ENCODE data around the gene LIMS2. TPM values are rescaled to one million over a fixed set of nuclear protein-coding genes. Genes with fewer than 3 reads are reported as not detected.

LIMS2 gene
- total RNA-seq, 4 donors from 2014 or later, result 9.7 to 97.3 (median 22.4) TPM

GRCh38 chr2:127673291-127674069, 1.9 kb downstream of the LIMS2 start:
- DNase-seq (ENCODE audit: low spot score) (no peak), ATAC-seq (ENCODE audit: low FRiP score) (no peak)
- TF ChIP-seq, protein P1, sequence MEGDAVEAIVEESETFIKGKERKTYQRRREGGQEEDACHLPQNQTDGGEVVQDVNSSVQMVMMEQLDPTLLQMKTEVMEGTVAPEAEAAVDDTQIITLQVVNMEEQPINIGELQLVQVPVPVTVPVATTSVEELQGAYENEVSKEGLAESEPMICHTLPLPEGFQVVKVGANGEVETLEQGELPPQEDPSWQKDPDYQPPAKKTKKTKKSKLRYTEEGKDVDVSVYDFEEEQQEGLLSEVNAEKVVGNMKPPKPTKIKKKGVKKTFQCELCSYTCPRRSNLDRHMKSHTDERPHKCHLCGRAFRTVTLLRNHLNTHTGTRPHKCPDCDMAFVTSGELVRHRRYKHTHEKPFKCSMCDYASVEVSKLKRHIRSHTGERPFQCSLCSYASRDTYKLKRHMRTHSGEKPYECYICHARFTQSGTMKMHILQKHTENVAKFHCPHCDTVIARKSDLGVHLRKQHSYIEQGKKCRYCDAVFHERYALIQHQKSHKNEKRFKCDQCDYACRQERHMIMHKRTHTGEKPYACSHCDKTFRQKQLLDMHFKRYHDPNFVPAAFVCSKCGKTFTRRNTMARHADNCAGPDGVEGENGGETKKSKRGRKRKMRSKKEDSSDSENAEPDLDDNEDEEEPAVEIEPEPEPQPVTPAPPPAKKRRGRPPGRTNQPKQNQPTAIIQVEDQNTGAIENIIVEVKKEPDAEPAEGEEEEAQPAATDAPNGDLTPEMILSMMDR (IDR thresholded peaks at IDR 0.05), result no peak

- TF ChIP-seq, protein P1 (IDR thresholded peaks at IDR 0.05), result no peak
- ATAC-seq (ENCODE audit: low FRiP score), result no peak
- no peak for DNase-seq (ENCODE audit: low spot score)
Observed at GRCh38 chr2:127672341-127673224, 2.7 kb downstream of the LIMS2 start.

- no peak for ATAC-seq (ENCODE audit: low FRiP score)
- TF ChIP-seq, protein P1 (IDR thresholded peaks at IDR 0.05), result no peak
- DNase-seq (ENCODE audit: low spot score), result no peak
Observed at GRCh38 chr2:127671557-127672302, 3.6 kb downstream of the LIMS2 start.

- TF ChIP-seq, protein P1 (IDR thresholded peaks at IDR 0.05), result no peak
Observed at GRCh38 chr2:127670957-127671290, 4.4 kb downstream of the LIMS2 start.

DNA sequence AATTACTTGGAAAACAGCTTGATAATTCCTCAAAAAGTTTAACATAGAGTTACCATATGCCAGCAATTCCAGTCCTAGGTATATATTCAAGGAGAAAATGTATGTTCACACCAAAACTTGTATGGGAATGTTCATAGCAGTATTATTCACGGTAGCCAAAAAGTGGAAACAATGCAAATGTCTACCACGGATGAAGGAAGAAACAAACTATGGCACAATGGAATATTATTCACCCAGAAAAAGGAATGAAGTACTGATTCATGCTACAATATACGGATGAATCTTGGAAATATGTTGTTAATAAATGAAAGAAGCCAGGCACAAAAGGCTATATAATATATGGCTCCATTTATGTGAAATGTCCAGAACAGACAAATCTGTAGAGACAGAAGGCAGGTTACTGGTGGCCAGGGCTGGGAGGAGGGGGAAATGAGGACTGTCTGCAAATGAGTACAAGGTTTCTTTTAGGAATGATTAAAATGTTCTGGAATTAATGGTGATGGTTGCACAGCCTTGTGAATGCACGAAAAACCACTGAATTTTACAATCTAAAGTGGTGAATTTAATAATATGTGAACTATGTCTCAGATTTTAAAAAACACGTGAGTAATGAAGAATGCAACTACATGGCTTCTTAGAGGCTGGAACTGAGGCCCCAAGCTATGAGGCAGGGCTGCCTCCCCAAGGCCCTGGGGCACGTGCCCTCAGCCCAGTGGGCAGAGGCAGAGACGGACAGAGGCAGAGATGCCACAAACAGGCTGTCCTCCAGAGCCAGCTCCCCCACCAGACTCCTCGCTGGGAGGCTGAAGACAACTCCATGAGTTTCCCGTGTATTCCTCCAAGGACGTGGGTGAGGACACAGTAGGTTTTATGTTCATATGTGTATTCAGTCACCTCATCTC, 5.0 kb downstream of the LIMS2 start:
- TF ChIP-seq, protein P1 (IDR thresholded peaks at IDR 0.05), result no peak
- ATAC-seq (ENCODE audit: low FRiP score), result no peak
- no peak for DNase-seq (ENCODE audit: low spot score)

More at GRCh38 chr2:127670957-127671290, 4.4 kb downstream of the LIMS2 start:
- ATAC-seq (ENCODE audit: low FRiP score) (no peak), DNase-seq (ENCODE audit: low spot score) (no peak)

GRCh38 chr2:127669056-127669455, 6.3 kb downstream of the LIMS2 start:
- no peak for ATAC-seq (ENCODE audit: low FRiP score)
- TF ChIP-seq, protein P1 (IDR thresholded peaks at IDR 0.05), result no peak
- no peak for DNase-seq (ENCODE audit: low spot score)
